ENCODE results near the gene ZNF747. TPM values are rescaled to one million over a fixed set of nuclear protein-coding genes. Genes with fewer than 3 reads are reported as not detected.

ZNF747 gene
- total RNA-seq, 4 donors from 2014 or later, result 7.8 to 12.1 (median 10.1) TPM

DNA sequence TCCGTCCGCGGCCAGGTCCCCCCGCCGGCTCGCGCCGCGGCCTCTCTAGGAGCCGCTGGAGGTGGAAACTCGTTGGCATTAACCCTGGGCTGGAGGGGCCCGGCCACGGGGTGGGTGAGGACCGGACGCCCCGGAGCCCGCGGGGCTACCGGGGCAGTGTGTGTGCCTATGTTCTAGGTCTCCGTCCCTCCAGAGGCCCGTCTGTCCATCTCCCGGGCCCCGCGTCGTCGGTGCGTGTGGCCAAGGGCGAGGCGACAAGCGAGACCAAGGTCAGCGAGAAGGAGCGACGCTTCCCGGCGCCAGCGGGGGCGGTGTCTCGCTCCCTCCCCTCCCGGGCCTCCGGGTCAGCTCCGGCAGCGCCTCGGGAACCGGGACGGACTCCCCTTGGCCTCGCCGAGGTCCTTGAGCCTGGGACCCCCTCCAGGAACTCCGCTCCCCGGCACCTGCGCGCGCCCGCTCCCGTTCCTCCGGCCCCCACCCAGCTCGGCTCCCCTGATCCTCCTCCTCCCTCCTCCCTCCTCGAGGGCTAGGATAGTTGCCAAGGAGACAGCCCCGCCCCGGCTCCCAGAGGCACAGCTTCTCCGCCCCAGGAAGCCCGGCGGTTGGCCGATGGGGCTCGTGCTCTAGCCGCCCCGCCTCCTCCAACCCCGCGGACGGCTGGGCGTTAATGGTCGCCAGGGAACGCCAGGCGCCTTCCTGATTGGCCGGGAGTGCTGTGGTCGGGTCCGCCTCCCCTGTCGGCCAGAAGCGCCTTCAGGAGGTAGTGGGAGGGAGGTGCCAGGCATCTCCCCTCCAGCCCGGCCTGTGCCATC is 7.6 kb downstream of the ZNF747 start:
- TF ChIP-seq, protein P1, sequence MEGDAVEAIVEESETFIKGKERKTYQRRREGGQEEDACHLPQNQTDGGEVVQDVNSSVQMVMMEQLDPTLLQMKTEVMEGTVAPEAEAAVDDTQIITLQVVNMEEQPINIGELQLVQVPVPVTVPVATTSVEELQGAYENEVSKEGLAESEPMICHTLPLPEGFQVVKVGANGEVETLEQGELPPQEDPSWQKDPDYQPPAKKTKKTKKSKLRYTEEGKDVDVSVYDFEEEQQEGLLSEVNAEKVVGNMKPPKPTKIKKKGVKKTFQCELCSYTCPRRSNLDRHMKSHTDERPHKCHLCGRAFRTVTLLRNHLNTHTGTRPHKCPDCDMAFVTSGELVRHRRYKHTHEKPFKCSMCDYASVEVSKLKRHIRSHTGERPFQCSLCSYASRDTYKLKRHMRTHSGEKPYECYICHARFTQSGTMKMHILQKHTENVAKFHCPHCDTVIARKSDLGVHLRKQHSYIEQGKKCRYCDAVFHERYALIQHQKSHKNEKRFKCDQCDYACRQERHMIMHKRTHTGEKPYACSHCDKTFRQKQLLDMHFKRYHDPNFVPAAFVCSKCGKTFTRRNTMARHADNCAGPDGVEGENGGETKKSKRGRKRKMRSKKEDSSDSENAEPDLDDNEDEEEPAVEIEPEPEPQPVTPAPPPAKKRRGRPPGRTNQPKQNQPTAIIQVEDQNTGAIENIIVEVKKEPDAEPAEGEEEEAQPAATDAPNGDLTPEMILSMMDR (IDR thresholded peaks at IDR 0.05; ENCODE audit: low read depth), result no peak

DNA sequence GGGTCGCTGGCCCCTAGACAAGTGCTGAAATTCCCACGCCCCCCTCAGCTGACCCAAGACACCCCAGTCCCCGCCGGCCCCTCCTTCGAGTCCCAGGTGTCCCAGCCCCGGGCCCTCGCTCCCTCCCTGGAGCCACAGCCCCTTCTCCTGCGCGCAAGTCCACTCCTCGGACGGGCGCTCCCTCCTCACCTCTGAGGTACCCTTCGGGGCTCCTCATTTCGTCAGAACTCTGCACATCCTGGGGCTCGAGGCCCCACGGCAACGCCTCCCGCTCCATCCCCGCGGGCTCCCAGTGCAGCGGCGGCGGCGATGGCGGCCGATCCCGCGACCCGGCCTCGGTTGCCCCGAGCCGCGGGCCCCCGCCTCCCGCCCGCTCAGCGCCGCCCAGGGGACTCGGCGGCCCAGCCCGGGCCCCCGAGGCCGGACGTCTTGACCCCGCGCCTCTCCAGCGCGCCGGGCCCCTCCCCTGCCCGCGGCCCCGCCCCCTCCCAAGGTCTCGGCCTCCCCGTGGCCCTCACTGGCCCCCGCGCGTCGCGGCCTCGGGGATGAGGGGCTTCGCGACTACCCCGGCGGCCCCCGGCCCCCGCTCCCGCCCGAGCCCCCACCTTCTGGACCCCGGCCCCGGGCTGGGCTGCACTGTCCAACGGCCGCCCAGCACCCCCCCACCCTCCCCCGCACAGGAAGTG is 8.4 kb downstream of the ZNF747 start, which contains the start of gene ZNF768:
ZNF768 (minus strand) TSS at position 430 of the 686 bp plus-strand sequence; CDS start at position 277, 153 bp downstream.
- TF ChIP-seq, protein P1 (IDR thresholded peaks at IDR 0.05; ENCODE audit: low read depth), result no peak

DNA sequence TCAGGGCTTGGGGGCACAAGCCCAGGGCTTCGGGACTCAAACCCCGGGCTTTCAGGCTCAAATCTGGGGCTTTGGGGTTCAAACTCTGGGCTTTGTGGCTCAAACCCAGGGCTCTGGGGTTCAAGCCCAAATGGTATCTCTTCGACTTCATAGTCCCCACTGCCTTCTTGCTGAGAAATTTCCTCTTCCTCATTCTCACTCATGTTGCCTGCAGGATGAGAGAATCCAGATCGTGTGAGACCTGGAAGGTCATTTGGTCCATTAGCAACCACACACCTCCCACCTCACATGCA is 8.9 kb downstream of the ZNF747 start:
- TF ChIP-seq, protein P1 (IDR thresholded peaks at IDR 0.05; ENCODE audit: low read depth), result no peak

DNA sequence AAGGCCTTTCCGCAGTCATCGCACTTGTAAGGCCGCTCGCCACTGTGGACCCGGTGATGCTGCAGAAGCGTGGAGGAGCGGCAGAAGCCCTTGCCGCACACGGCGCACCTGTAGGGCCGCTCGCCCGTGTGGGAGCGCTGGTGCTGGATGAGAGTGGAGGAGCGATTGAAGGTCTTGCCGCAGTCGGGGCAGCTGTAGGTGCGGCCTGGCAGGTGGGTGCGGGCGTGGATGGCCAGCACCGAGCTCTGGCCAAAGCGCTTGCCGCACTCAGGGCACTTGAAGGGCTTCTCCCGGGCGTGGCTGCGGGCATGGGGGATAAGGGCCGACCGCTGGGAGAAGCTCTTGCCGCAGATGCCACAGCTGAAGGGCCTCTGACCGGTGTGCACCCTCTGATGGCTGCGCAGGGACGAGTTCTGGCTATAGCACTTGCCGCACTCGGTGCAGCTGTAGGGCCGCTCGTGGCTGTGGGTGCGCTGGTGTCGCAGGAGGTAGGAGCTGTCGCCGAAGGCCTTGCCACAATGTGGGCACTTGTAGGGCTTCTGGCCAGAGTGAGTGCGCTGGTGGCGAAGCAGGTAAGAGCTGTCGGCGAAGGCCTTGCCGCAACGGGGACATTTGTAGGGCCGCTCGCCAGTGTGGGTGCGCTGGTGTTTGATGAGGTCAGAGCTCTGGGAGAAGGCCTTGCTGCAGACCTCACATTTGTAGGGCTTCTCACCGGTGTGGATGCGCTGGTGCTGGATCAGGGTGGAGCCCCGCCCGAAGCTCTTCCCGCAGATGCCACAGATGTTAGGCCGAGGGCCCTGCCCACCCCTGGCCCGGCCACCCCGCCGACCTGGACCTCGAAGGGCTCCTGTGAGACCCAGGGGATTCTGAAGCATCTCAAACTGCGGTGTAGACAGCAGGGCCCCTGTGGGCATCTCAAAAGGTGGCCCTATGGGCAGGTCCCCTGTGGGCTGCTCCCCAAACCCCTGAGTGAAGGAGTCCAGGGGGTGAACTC is 9.8 kb downstream of the ZNF747 start:
- TF ChIP-seq, protein P1 (IDR thresholded peaks at IDR 0.05; ENCODE audit: low read depth), result no peak

DNA sequence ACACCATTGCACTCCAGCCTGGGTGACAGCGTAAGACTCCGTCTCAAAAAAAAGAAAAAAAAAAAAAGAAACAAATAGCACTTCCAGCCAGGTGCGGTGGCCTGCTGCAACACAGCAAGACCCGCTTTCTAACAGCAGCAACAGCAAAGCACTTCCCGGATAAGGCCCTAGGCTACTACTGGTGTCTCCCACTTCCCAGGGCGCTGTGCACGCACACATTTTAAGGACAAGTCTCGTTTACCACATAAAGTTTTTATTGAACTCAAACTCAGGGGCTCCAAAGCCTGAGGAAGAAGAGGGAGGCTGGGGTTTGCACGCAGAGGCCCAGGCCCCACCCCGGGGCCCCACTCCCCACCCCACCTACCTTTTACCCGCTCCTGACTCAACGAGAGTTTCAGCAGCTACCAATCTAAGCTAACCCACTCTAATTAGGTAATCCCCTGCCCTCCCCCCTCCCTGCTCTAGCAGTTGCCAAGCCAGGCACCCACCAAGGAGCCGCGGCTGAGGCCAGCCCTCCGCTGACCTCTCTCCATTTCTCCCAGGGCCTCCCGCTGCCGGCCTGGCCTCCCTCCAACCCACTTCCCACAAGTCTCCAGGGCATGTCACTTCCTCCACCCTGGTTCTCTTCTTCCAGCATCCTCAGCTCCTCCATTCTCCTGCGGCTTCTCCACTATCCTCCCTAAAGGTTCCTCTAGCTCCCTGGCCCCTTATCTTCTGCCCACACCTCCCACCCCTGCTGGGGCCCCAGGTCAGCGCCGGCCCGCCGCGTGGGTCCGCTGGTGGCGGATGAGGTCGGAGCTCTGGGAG is 10.7 kb downstream of the ZNF747 start:
- TF ChIP-seq, protein P1 (IDR thresholded peaks at IDR 0.05; ENCODE audit: low read depth), result no peak

DNA sequence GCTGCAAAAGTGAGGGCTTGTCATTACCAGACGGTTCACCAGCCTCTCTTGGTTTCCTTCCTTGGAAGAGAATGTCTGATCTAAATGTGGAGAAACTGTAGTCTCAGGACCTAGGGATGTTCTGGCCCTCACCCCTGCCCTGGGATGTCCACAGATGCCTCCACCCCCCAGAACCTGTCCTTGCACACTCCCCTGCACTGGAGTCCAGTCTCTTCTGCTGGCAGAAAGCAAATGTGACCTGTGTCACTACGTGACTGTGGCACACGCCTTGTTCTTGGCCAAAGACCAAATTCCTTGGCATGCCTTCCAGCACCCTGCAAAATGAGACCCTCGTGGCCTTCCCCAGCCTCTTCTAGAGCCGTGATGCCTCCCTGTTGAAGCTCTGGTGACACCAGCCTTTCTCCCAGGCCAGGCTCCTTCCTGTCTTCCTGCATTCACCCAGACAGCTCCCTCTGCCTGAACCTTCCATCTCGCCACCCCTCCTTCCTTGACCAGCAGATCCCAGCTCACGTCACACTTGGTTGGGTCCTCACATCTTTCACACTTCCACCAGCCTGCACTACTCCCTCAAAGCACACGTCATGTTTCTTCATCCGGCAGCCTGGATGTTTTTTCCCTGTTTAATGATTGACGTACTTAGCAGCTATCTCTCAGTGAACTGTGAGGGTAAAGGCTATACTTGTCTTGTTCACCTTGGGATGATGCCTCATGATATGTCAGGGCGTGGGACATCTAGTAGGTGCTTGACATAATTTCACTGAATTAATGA is 12.6 kb downstream of the ZNF747 start:
- TF ChIP-seq, protein P1 (IDR thresholded peaks at IDR 0.05; ENCODE audit: low read depth), result no peak

All from subcutaneous adipose tissue (tissue), 4 donors.